K562 (cell line): Measurements from ENCODE around the gene ENTPD8. TPM values are rescaled to one million over a fixed set of nuclear protein-coding genes. Genes with fewer than 3 reads are reported as not detected.

Source experiments
- DPF2 ChIP-seq: fragments of 450-650 bp; IDR thresholded peaks from 2 replicates; pipeline ENCODE4 v1.6.1; 2016
- ETS1 ChIP-seq: conservative IDR thresholded peaks from 2 replicates; pipeline ENCODE4 v1.6.1; 2011; ENCODE audit warnings: low read depth, mild to moderate bottlenecking, low read length; ENCODE audit not compliant: control insufficient read depth
- MYNN ChIP-seq, 2 experiments: sonication (generic); formaldehyde crosslinking in 1 of 2; IDR thresholded peaks; 2 replicates each; pipeline versions ENCODE4 v1.5.0 to v1.6.1; 2016 to 2020; ENCODE audit warnings: antibody characterized with exemption in 1 of 2, missing genetic modification reagents in 1 of 2
- PATZ1 ChIP-seq: fragments of 250-450 bp; sonication (Bioruptor Pico); IDR thresholded peaks from 2 replicates; pipeline ENCODE4 v1.5.0; 2020; ENCODE audit warnings: mild to moderate bottlenecking, borderline replicate concordance
- PHB ChIP-seq: fragments of 250-450 bp; sonication (Bioruptor Pico); IDR thresholded peaks from 2 replicates; pipeline ENCODE4 v1.5.0; 2021
- PKNOX1 ChIP-seq: fragments of 450-650 bp; IDR thresholded peaks from 2 replicates; pipeline ENCODE4 v1.6.1; 2016
- SMAD3 ChIP-seq: fragments of 450-650 bp; formaldehyde crosslinking; conservative IDR thresholded peaks from 2 replicates; pipeline ENCODE4 v1.4.0; 2020; ENCODE audit warnings: mild to moderate bottlenecking
- SNAPC5 ChIP-seq: fragments of 250-450 bp; sonication (Bioruptor Pico); IDR thresholded peaks from 2 replicates; pipeline ENCODE4 v1.8.0; 2021; ENCODE audit warnings: moderate library complexity, mild to moderate bottlenecking, inconsistent platforms
- STAT5B ChIP-seq: fragments of 250-450 bp; sonication (Bioruptor Pico); IDR thresholded peaks from 2 replicates; pipeline ENCODE4 v1.8.0; 2021; ENCODE audit warnings: mild to moderate bottlenecking, inconsistent platforms
- TAF1 ChIP-seq: IDR thresholded peaks from 2 replicates; pipeline ENCODE4 v1.6.1; 2011; ENCODE audit warnings: mild to moderate bottlenecking, low read length, moderate library complexity; ENCODE audit not compliant: insufficient read depth, control insufficient read depth, severe bottlenecking; ENCODE audit errors: extremely low read depth
- TAF7 ChIP-seq: fragments of 450-650 bp; IDR thresholded peaks from 2 replicates; pipeline ENCODE4 v1.6.1; 2016; ENCODE audit warnings: missing genetic modification characterization, missing compliant biosample characterization
- ZMIZ1 ChIP-seq, 2 experiments: fragments of 150-350 bp in 1 of 2; IDR thresholded peaks; 2 replicates each; pipeline ENCODE4 v1.6.1; 2012 to 2016; ENCODE audit warnings: low read depth in 2 of 2, low read length in 2 of 2, mild to moderate bottlenecking in 1 of 2, moderate library complexity in 1 of 2
- ZNF707 ChIP-seq: fragments of 250-450 bp; sonication (Bioruptor Pico); conservative IDR thresholded peaks from 2 replicates; pipeline ENCODE4 v1.8.0; 2022; ENCODE audit warnings: inconsistent platforms, mild to moderate bottlenecking, moderate library complexity
- ZNF77 ChIP-seq: fragments of 250-450 bp; sonication (Bioruptor Pico); IDR thresholded peaks from 2 replicates; pipeline ENCODE4 v1.5.0; 2020
- polyA plus RNA-seq, 8 experiments: library from polyadenylated mRNA; depleted of rRNA in 4 of 8; stranded (reverse) in 5 of 8; unstranded in 3 of 8; fragments of >200 nt; fragmentation: Nextera tagmentation in 2 of 8; fragmentation: Illumina TruSeq in 1 of 8; extraction: Ambion mirVana in 2 of 8; extraction: Trizol in 1 of 8; gene quantifications; 2 replicates each; pipeline versions ENCODE4 v1.2.1 to v1.2.3, GENCODE V29; 2011 to 2014; ENCODE audit warnings: inconsistent platforms in 1 of 8, missing spikeins in 1 of 8
- total RNA-seq, 7 experiments: library from RNA; depleted of rRNA in 6 of 7; stranded (reverse); fragments of >200 nt in 6 of 7; fragmentation: Illumina TruSeq in 2 of 7; extraction: Trizol in 2 of 7; gene quantifications; 2 replicates each; pipeline versions ENCODE4 v1.2.1 to v1.2.3, GENCODE V29; 2011 to 2021; ENCODE audit warnings: low replicate concordance in 1 of 7

ENTPD8 gene
- total and polyA plus RNA-seq, 9 of the 15 experiments (the other 6 are each of a cell fraction or from before 2014, with no cell fraction given), result 0.06 to 0.27 (median 0.19) TPM; not detected in 5

GRCh38 chr9:137482094-137482781 lies 41.1 kb upstream of the ENTPD8 start (continued):
- TF ChIP-seq ZMIZ1 (IDR thresholded peaks at IDR 0.05; ENCODE audit: low read depth in 2 of 2, low read length in 2 of 2) (no peak), SMAD3 (CRISPR knock-in tag) (0 out of 2 replicates have a peak, but pooled peaks have one; percentile 52), PKNOX1 (no peak), ZNF77 (CRISPR knock-in tag) (no peak), MYNN (IDR thresholded peaks at IDR 0.05) (no peak), MYNN (CRISPR knock-in tag; IDR thresholded peaks at IDR 0.05) (no peak), PATZ1 (CRISPR knock-in tag) (no peak), SNAPC5 (CRISPR knock-in tag) (no peak), PHB (CRISPR knock-in tag) (no peak), TAF1 (peak; percentile 44), ZNF707 (CRISPR knock-in tag) (no peak), ETS1 (no peak), STAT5B (CRISPR knock-in tag) (no peak), TAF7 (tag) (no peak), DPF2 (peak; percentile 85)
